SK-N-SH (cell line): Measurements from ENCODE around the gene MICAL2. TPM values are rescaled to one million over a fixed set of nuclear protein-coding genes. Genes with fewer than 3 reads are reported as not detected.

Experiments
- CTCF ChIA-PET: fragments of 300-600, 350-600 bp; formaldehyde crosslinking; extraction: SDS; loops from one replicate; lab custom pipeline; 2021; lab: Yijun Ruan, JAX
- POLR2A ChIA-PET: fragments of 350-600 bp; sonication (Branson Sonifier 250); formaldehyde crosslinking; extraction: SDS; loops from one replicate; lab custom pipeline; 2020; ENCODE audit warnings: antibody characterized with exemption, inconsistent platforms; lab: Yijun Ruan, JAX
- DNase-seq: peaks from one replicate; pipeline ENCODE4 v3.0.0; 2012
- H2AFZ ChIP-seq: fragments of 200-600 bp; sonication (generic); 2 replicates; pipeline ENCODE4 v1.8.1; 2016; ENCODE audit warnings: antibody characterized with exemption, mild to moderate bottlenecking, low read depth
- H3F3A ChIP-seq: fragments of 200-600 bp; sonication (generic); replicated peaks from 2 replicates; pipeline ENCODE3; 2016; ENCODE audit warnings: antibody characterized with exemption, mild to moderate bottlenecking; ENCODE audit not compliant: insufficient read depth
- H3K27ac ChIP-seq, 2 experiments: fragments of 200-500 bp in 1 of 2; fragments of 200-600 bp in 1 of 2; sonication (Bioruptor generic) in 1 of 2; sonication (generic), shearing (Covaris generic) in 1 of 2; 2 replicates each; pipeline versions ENCODE4 v1.5.1 to v1.6.1; 2014 to 2016; ENCODE audit warnings: low read depth in 2 of 2, inconsistent platforms in 1 of 2, low read length in 1 of 2, mild to moderate bottlenecking in 1 of 2, mixed read lengths in 1 of 2
- H3K27me3 ChIP-seq: fragments of 200-600 bp; sonication (generic), shearing (Covaris generic); 2 replicates; pipeline ENCODE4 v1.6.1; 2016; ENCODE audit warnings: mixed run types; ENCODE audit not compliant: insufficient read depth
- H3K36me3 ChIP-seq, 2 experiments: fragments of 200-500 bp in 1 of 2; fragments of 200-600 bp in 1 of 2; sonication (Bioruptor generic) in 1 of 2; sonication (generic) in 1 of 2; replicated peaks in 1 of 2; 2 replicates each; pipeline versions ENCODE3 to v1.5.1; 2014 to 2016; ENCODE audit warnings: low read length in 1 of 2, mild to moderate bottlenecking in 1 of 2; ENCODE audit not compliant: insufficient read depth in 2 of 2, control insufficient read depth in 1 of 2
- H3K4me1 ChIP-seq, 2 experiments: fragments of 200-500 bp in 1 of 2; fragments of 200-600 bp in 1 of 2; sonication (Bioruptor generic) in 1 of 2; sonication (generic), shearing (Covaris generic) in 1 of 2; 2 replicates each; pipeline versions ENCODE4 v1.5.1 to v1.6.1; 2014 to 2016; ENCODE audit warnings: low read depth in 1 of 2, low read length in 1 of 2, mixed run types in 1 of 2; ENCODE audit not compliant: insufficient read depth in 2 of 2, control insufficient read depth in 1 of 2
- H3K4me2 ChIP-seq: fragments of 200-600 bp; sonication (generic), shearing (Covaris generic); 2 replicates; pipeline ENCODE4 v1.6.1; 2017; ENCODE audit warnings: mixed run types
- H3K4me3 ChIP-seq, 2 experiments: fragments of 200-500 bp in 1 of 2; fragments of 200-600 bp in 1 of 2; sonication (Bioruptor generic) in 1 of 2; sonication (generic), shearing (Covaris generic) in 1 of 2; 2 replicates each; pipeline versions ENCODE4 v1.5.1 to v1.8.1; 2014 to 2016; ENCODE audit warnings: low read depth in 2 of 2, inconsistent platforms in 1 of 2, low read length in 1 of 2, mild to moderate bottlenecking in 1 of 2, mixed read lengths in 1 of 2, moderate library complexity in 1 of 2
- H3K79me2 ChIP-seq: fragments of 200-600 bp; sonication (generic); 2 replicates; pipeline ENCODE4 v1.8.1; 2017; ENCODE audit warnings: mild to moderate bottlenecking; ENCODE audit not compliant: insufficient read depth
- H3K9ac ChIP-seq: fragments of 200-600 bp; sonication (generic); 2 replicates; pipeline ENCODE4 v1.6.1; 2017; ENCODE audit warnings: mixed run types
- H3K9me2 ChIP-seq: fragments of 200-600 bp; sonication (generic); 2 replicates; pipeline ENCODE4 v1.6.1; 2017; ENCODE audit warnings: mixed run types
- H3K9me3 ChIP-seq: fragments of 200-600 bp; sonication (generic); 2 replicates; pipeline ENCODE4 v1.6.1; 2017; ENCODE audit warnings: mixed run types, mild to moderate bottlenecking, moderate library complexity
- H4K20me1 ChIP-seq: fragments of 200-600 bp; sonication (generic); 2 replicates; pipeline ENCODE4 v1.6.1; 2017; ENCODE audit warnings: mild to moderate bottlenecking, mixed run types; ENCODE audit not compliant: insufficient read depth
- EZH2phosphoT487 ChIP-seq: fragments of 200-600 bp; sonication (generic); IDR thresholded peaks from 2 replicates; pipeline ENCODE4 v1.6.1; 2017; ENCODE audit warnings: low read depth, mixed run types, mild to moderate bottlenecking, antibody characterized with exemption, moderate library complexity, borderline replicate concordance
- GATA2 ChIP-seq: sonication (generic); formaldehyde crosslinking; IDR thresholded peaks from 2 replicates; pipeline ENCODE4 v1.5.0; 2020; ENCODE audit warnings: mild to moderate bottlenecking, missing genetic modification reagents
- JUND ChIP-seq: IDR thresholded peaks from 2 replicates; pipeline ENCODE4 v1.4.0; 2012
- NFIC ChIP-seq: IDR thresholded peaks from 2 replicates; pipeline ENCODE4 v1.4.0; 2012; ENCODE audit warnings: borderline replicate concordance
- RFX5 ChIP-seq: IDR thresholded peaks from 2 replicates; pipeline ENCODE4 v1.6.1; 2012; ENCODE audit warnings: mild to moderate bottlenecking, improper control_type of control experiment, low read length
- TAF1 ChIP-seq: IDR thresholded peaks from 2 replicates; pipeline ENCODE4 v1.6.1; 2012; ENCODE audit warnings: low read depth, mild to moderate bottlenecking, low read length, moderate library complexity, borderline replicate concordance
- YY1 ChIP-seq: IDR thresholded peaks from 2 replicates; pipeline ENCODE4 v1.4.0; 2012; ENCODE audit warnings: low read depth, mild to moderate bottlenecking
- WGBS: methylation state at CpG from one replicate; pipeline ENCODE4 v1.1.6; 2017; ENCODE audit warnings: low lambda C conversion rate; 5-methylcytosine and 5-hydroxymethylcytosine counted together
- polyA plus RNA-seq, 3 experiments: library from polyadenylated mRNA; depleted of rRNA; stranded (reverse); fragments of >200 nt; gene quantifications; 2 replicates each; pipeline ENCODE4 v1.2.3, GENCODE V29; 2012
- TF ChIP-seq, protein P1 (sequence below): IDR thresholded peaks from 2 replicates; pipeline ENCODE4 v1.4.0; 2012; ENCODE audit warnings: low read depth, borderline replicate concordance
- TF ChIP-seq, protein P2 (sequence below): fragments of 200-600 bp; sonication (generic); IDR thresholded peaks from 2 replicates; pipeline ENCODE4 v1.6.1; 2017; ENCODE audit warnings: antibody characterized with exemption, mild to moderate bottlenecking, moderate library complexity
- TF ChIP-seq, protein P3 (sequence below): IDR thresholded peaks from 2 replicates; pipeline ENCODE4 v1.6.1; 2012; ENCODE audit warnings: mild to moderate bottlenecking, low read depth, low read length, moderate library complexity
- TF ChIP-seq, protein P4 (sequence below): fragments of 150-350 bp; IDR thresholded peaks from 2 replicates; pipeline ENCODE4 v1.6.1; 2016; ENCODE audit warnings: mild to moderate bottlenecking, low read depth, low read length
- TF ChIP-seq, protein P5 (sequence below): IDR thresholded peaks from 2 replicates; pipeline ENCODE4; 2012
- TF ChIP-seq, protein P6 (sequence below): IDR thresholded peaks from 2 replicates; pipeline ENCODE4 v1.4.0; 2012; ENCODE audit warnings: low read depth

MICAL2 gene
- polyA plus RNA-seq, 1 of the 3 experiments (the other 2 are of a cell fraction), result 54.6 TPM

DNA sequence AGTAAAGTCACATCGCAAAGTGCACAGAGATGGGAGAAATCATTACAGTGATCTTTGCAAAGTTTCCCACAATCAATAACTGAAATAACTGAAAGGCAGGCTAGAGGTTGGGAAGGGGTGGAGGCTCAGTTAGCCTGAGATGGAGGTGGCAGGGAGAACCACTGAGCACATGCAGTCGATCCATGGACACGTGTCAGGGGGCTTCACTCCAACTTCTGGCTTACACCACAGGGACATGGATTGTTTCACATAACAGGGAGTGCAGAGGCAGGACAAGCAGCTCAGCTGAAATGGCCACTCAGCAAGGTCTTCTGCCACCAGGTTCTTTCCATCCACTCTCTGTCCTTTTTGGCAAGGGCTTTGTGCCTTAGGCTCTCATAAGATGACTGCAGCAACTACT, 35.1 kb upstream of the MICAL2 start (continued):
- TF ChIP-seq, protein P1, sequence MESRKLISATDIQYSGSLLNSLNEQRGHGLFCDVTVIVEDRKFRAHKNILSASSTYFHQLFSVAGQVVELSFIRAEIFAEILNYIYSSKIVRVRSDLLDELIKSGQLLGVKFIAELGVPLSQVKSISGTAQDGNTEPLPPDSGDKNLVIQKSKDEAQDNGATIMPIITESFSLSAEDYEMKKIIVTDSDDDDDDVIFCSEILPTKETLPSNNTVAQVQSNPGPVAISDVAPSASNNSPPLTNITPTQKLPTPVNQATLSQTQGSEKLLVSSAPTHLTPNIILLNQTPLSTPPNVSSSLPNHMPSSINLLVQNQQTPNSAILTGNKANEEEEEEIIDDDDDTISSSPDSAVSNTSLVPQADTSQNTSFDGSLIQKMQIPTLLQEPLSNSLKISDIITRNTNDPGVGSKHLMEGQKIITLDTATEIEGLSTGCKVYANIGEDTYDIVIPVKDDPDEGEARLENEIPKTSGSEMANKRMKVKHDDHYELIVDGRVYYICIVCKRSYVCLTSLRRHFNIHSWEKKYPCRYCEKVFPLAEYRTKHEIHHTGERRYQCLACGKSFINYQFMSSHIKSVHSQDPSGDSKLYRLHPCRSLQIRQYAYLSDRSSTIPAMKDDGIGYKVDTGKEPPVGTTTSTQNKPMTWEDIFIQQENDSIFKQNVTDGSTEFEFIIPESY, result no peak
- TF ChIP-seq, protein P2, sequence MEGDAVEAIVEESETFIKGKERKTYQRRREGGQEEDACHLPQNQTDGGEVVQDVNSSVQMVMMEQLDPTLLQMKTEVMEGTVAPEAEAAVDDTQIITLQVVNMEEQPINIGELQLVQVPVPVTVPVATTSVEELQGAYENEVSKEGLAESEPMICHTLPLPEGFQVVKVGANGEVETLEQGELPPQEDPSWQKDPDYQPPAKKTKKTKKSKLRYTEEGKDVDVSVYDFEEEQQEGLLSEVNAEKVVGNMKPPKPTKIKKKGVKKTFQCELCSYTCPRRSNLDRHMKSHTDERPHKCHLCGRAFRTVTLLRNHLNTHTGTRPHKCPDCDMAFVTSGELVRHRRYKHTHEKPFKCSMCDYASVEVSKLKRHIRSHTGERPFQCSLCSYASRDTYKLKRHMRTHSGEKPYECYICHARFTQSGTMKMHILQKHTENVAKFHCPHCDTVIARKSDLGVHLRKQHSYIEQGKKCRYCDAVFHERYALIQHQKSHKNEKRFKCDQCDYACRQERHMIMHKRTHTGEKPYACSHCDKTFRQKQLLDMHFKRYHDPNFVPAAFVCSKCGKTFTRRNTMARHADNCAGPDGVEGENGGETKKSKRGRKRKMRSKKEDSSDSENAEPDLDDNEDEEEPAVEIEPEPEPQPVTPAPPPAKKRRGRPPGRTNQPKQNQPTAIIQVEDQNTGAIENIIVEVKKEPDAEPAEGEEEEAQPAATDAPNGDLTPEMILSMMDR, result no peak
- TF ChIP-seq YY1, result no peak
- TF ChIP-seq, all 33 proteins: peak for 0

DNA sequence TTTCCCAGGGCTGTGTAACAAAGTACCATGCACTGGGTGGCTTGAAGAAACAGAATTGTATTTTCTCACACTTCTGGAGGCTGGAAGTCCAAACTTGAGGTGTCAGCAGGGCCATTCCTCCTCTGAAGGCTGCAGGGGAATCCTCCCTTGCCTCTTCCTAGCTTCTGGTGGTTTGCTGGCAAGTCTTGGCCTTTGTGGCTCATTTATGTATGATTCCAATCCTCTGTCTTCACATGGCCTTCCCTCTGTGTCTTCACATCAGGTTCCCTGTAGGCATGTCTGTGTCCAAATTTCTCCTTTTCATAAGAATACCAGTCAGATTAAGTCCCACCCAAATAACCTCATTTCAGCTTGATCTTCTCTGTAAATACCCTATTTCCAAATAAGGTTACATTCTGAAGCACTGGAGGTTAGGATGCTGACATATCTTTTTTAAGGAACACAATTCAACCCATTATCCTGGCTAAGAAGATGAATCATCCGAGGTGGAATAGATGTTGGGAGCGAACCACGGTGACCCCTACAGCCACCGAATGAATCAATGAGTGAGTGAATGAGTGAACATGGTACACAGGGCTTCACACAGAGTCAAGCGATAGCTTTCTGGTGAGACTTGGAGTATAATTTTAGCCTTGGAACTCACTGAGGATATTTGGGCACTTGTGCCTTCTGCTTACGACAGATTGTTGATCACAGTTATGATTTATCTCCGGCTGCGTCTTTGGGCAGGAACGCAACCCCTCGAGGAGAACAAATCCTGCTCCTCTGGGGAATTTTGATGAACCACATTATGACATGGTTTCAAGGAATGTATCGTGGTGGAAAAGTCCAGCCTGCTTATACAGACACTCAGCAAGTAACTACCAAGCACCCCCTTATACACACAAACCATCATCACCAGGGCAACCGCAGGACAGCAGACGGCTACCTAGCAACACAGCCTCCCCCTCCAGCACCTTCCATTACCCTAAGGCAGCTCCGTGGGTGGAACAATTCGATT, 34.3 kb upstream of the MICAL2 start:
- Histone ChIP-seq H3K79me2 (peaks cover 10% of the 10 kb centered on the region; the same call in 1 of the 2 replicates), H3K9me2 (no peaks in the 10 kb centered on the region), H4K20me1 (no peaks in the 10 kb centered on the region), H3K27me3 (no peaks in the 10 kb centered on the region), H2AFZ (no peak overlapping the region), H3F3A (peaks cover 52% of the 10 kb centered on the region), H3K9ac (peak overlapping the region; percentile 94), H3K9me3 (no peaks in the 10 kb centered on the region), H3K4me1 (peaks cover 0 to 22% of the 10 kb centered on the region in 2 experiments; a peak in 2 of 4 replicates), H3K36me3 (no peaks in the 10 kb centered on the region), H3K4me3 (no peak overlapping the region; a peak in 1 of 4 replicates), H3K27ac (peak overlapping the region in 1 of 2 experiments; percentile 100; a peak in 3 of 4 replicates), H3K4me2 (peak overlapping the region; percentile 66)
- WGBS, result 14% methylated on average over 14 of the region's 15 CpGs
- ChIA-PET CTCF (no interaction called here), POLR2A (no interaction called here)
- DNase-seq, result no peak
- TF ChIP-seq, protein P3, sequence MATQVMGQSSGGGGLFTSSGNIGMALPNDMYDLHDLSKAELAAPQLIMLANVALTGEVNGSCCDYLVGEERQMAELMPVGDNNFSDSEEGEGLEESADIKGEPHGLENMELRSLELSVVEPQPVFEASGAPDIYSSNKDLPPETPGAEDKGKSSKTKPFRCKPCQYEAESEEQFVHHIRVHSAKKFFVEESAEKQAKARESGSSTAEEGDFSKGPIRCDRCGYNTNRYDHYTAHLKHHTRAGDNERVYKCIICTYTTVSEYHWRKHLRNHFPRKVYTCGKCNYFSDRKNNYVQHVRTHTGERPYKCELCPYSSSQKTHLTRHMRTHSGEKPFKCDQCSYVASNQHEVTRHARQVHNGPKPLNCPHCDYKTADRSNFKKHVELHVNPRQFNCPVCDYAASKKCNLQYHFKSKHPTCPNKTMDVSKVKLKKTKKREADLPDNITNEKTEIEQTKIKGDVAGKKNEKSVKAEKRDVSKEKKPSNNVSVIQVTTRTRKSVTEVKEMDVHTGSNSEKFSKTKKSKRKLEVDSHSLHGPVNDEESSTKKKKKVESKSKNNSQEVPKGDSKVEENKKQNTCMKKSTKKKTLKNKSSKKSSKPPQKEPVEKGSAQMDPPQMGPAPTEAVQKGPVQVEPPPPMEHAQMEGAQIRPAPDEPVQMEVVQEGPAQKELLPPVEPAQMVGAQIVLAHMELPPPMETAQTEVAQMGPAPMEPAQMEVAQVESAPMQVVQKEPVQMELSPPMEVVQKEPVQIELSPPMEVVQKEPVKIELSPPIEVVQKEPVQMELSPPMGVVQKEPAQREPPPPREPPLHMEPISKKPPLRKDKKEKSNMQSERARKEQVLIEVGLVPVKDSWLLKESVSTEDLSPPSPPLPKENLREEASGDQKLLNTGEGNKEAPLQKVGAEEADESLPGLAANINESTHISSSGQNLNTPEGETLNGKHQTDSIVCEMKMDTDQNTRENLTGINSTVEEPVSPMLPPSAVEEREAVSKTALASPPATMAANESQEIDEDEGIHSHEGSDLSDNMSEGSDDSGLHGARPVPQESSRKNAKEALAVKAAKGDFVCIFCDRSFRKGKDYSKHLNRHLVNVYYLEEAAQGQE, result no peak
- no peak for TF ChIP-seq GATA2 (CRISPR knock-in tag)
- TF ChIP-seq, protein P2, result no peak
- TF ChIP-seq, protein P4, sequence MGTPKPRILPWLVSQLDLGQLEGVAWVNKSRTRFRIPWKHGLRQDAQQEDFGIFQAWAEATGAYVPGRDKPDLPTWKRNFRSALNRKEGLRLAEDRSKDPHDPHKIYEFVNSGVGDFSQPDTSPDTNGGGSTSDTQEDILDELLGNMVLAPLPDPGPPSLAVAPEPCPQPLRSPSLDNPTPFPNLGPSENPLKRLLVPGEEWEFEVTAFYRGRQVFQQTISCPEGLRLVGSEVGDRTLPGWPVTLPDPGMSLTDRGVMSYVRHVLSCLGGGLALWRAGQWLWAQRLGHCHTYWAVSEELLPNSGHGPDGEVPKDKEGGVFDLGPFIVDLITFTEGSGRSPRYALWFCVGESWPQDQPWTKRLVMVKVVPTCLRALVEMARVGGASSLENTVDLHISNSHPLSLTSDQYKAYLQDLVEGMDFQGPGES, result no peak
- peak; percentile 77 for TF ChIP-seq JUND
- TF ChIP-seq TAF1, result 0 out of 2 replicates have a peak, but pooled peaks have one; percentile 19
- peak; percentile 47; the same call in 1 of the 2 replicates for TF ChIP-seq NFIC
- TF ChIP-seq, protein P5, sequence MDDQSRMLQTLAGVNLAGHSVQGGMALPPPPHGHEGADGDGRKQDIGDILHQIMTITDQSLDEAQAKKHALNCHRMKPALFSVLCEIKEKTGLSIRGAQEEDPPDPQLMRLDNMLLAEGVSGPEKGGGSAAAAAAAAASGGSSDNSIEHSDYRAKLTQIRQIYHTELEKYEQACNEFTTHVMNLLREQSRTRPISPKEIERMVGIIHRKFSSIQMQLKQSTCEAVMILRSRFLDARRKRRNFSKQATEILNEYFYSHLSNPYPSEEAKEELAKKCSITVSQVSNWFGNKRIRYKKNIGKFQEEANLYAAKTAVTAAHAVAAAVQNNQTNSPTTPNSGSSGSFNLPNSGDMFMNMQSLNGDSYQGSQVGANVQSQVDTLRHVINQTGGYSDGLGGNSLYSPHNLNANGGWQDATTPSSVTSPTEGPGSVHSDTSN, result peak; percentile 92
- TF ChIP-seq EZH2phosphoT487, result no peak
- TF ChIP-seq, protein P6, sequence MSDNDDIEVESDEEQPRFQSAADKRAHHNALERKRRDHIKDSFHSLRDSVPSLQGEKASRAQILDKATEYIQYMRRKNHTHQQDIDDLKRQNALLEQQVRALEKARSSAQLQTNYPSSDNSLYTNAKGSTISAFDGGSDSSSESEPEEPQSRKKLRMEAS, result peak; percentile 75
- no peak for TF ChIP-seq RFX5
